Eye (tissue), 1 donor: ENCODE results near the gene RFTN1.

Source experiments
- DNase-seq: peaks from one replicate; pipeline ENCODE4 v3.0.0-alpha.2; 2015

The RFTN1 gene

DNA sequence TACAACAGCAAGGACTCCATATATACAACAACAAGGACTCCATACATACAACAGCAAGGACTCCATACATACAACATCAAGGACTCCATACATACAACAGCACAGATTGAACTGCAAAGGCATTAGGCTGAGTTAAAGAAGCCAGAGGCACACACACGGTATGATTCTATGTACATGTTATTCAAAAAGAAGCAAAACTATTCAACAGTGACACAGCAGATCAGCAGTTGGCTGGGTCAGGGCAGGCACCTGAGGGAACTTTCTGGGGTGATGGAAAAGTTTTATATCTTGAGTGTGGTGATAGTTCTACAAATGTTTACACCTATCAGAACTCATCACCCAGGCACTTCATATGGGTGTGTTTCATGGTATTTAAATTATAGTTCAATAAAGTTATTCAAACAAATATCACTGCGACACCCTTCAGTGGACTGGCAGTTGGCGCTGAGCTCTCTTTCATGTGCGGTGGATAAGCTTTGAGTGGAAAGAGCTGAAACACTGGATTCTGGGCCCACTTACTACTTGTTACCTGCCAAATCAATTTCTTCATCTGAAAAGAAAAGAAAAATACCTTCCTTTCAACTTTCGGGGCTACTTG is 28.0 kb downstream of the RFTN1 start:
- DNase-seq: no peak

DNA sequence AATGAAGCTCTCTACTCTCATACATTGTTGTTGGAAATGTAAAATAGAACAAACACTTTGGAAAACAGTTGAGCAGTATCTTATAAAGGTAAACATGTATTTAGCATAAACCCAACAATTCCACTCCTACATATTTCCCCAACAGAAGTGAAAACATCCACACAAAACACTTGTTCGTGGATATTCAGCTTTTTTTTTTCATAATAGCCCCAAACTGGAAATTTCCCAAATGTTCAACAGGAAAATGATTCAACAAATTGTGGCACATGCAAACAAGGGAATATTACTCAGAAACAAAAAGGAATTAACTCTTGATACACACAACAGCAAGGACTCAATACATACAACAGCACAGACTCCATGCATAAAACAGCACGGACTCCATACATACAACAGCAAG is 28.5 kb downstream of the RFTN1 start:
- no peak for DNase-seq

DNA sequence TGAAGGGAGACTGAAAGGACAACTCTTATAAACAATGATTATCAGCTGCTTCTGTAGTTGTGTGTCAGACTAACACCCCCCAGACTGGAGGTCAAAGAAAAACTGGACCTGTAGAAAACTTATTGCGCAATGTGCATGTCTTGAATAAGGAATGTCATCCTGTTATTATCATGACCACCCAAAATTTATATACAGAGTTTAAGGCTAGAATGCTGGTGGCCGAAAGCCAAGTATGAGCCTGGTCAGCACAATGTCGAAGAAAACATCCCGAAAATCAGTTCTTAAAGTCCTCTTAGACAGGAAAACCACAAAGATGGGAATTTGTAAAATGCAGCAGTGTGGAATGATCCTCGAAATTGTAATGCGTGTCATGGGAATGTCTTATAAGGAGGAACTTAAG is 29.3 kb downstream of the RFTN1 start:
- peak; percentile 52 for DNase-seq

DNA sequence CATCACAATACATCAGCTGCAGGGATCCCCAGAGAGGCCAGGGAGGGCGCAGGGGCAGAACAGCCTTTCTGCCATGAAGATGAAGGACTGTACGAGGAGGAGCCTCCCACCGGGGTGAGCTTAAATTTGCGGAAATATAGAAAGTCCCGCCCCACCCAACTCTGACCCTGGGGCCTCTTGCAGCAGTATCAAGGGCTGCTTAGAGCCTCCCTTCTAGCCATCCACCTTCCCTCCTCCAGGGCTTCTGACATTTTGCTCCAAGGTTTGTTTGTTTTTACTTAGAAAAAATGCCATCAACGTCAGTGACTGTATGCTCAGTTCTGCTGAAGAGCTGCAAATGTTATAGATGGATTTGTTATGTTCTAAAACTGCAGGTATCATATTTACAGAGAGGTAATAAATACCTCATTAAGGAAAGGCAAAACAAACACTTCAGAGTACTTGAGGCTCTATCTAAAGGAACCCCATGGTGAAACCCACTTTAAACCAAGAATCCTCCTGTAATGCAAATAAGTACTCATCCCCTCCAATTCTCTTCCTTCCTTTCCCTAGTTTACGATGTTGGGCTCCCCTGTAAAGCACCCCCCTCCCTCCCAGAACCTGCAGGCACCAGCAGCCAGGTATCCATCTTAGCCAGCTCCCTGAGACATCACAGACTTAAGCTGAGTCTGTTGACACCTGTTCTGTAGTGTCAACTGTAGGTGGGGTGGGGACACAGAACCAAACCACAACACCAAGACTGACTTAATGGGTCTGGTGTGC is 30.5 kb downstream of the RFTN1 start:
- DNase-seq: no peak

DNA sequence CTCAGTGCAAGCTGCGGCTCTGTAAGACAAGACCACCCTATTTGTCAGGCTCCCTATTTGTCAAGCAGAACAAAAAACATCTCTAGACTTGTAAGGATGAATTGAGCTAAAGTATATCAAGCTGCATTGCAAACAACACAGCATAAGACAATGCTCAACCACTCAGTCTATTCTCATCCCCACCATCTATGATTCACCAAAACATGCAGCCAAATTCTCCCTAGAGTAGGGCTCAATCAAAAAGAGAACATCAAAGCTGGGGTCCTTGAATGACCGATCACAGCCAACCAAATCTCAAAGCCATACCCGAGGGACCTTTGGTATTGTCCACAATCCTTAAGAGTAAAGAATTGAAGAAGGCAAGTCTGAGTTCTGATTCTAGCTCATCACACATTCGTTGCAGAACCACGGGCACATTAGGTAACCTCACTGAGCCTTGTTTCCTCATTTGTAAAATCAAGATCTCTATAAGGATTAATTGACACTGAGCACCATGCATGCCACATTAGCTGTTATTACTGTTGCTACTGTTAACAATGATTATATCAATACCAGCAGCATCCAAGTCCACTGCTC is 31.2 kb downstream of the RFTN1 start:
- no peak for DNase-seq

DNA sequence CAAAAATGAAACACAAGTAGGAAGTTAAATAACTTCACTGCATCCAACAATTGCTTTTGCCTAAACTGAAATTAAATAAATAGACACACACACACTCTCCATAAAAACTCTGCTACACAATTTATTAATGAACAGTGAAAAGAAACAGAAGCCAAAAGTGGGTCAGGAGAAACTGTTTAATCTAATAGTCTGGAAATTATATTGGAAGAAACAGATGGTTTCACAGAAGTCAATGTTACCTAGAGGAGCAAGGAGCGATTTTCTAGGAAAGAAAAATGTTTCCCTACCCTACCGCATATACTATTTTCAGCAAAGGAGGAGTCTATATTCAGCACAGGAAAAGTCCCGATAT is 32.0 kb downstream of the RFTN1 start:
- no peak for DNase-seq

DNA sequence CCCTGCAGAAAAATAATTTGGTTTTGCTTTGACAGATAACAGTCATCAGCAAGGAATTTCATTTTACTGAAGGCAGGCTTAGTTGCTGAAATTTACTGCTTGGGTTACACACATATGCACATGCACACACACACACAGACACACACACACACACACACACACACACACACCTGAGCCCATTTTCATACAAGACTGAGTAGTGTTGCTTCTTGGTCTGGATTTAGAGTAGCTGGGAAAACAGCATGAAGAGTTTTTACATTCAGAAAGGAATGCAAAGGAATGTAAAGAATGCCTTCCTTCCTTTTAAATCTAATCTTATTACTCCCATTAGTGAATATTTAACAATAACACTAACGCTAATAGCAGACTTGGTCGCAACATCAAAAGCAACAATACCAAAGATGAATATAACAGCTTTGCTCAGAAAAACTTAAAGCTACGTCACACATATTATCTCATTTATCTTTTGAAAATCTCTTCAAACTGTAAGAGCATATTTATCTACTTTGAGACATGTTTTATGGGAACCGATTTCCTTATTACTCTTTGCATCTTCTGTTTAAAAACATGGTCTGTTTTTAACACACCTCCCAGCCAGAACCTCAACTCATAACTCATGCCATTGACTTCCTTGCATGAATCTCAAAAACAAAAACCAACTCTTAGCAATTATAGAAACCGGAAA is 32.5 kb downstream of the RFTN1 start:
- DNase-seq: peak; percentile 18

DNA sequence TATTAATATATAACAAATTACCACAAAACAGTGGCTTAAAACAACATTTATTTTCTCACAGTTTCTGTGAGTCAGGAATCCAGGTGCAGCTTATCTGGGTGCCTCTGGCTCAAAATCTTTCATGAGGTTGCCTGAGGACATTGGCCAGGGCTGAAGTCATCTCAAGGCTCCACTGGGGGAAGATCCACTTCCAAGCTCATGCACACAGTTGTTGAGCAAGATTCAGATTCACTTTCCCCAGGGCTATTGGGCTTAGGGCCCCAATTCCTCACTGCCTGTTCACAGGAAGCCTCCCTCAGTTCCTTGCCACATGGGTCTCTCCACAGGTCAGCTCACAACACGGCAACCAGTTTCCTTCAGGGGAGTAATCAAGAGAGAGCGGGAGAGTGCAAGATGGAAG is 35.0 kb downstream of the RFTN1 start:
- DNase-seq: no peak

DNA sequence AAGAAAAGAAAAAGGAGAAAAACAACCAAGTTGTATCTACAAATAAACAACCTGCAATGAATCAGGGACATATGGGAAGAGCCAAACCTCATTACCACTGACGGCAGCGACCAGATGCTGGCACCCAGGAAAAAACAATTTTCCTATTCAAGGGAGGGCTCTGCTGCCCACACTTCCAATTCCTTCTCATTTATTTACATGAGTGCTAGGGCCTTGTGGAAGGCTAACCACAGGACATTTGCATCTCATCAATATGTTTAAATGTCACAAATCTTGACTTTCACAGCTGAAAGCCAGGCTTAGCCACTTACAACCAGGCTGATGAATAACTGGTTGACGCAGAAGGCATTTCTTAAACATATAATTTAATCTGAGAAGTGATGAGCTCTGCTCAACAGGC is 36.0 kb downstream of the RFTN1 start:
- DNase-seq: no peak

DNA sequence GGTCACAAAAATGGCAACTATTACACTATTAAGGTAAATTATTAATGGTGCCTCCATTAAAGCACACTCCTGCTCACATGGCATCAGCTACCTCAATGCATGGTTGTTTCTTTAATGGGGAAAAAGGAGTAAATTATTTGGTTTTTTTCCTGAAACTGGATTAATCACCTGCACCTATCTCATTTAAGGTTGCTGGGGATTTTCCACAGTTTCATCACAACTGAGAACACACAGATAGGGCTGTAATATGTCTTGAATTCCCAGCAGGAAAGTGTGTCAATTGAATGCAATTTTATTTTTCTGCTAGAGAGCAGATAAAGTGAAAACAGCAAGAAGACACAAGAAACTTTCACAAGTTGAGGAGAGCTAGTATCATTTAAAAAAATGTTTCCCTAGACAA is 36.4 kb downstream of the RFTN1 start:
- DNase-seq: no peak

DNA sequence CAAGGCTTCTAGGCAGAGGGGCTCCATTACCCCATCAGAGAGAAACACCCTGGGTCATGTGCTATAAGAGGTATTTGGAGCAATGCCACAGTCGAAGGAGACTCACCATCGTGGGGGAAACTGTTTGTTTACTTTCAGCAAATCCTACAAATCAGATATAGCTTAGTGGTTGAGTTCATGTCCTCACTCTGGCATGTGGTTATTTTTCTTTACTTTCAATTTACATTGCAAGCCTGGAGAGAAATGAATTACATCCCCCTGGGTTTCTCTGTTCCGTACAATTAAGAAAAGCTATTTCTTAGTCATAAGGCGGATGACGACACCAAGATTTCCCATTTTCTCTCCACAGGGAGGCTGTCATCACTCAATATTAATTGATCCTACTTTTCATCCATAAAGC is 36.9 kb downstream of the RFTN1 start:
- DNase-seq: peak; percentile 54

DNA sequence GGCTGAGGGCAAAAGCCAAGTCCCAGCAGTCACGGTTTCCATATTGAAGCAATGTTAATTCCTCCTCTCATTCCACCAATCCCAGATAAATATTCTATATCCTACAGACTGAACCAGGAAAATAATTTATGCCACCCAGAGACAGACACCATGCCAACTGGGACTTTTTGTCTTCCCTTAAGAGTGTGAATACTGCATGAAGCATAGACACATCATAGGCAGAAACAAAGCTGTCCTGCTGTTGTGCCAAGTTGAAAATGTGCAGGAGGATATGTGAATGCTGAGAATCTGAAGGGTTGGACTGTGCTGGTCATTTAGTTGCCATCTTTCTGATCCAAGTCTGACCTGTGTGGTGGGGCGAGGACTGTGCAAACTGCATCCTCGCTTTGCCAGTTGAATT is 37.7 kb downstream of the RFTN1 start:
- no peak for DNase-seq

DNA sequence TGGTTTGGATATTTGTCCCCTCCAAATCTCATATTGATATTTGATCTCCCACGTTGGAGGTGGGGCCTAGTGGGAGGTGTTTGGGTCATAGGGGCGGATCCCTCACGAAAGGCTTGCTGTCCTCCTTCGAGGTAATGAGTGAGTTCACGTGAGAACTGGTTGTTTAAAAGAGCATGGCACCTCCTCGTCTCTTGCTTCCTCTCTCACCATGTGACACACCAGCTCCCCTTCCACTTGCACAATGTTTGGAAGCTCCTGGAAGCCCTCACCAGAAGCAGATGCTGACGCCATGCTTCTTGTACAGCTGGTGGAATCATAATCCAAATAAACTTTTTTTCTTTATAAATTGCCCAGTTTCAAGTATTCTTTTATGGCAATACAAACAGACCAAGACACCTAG is 38.6 kb downstream of the RFTN1 start:
- DNase-seq: no peak

DNA sequence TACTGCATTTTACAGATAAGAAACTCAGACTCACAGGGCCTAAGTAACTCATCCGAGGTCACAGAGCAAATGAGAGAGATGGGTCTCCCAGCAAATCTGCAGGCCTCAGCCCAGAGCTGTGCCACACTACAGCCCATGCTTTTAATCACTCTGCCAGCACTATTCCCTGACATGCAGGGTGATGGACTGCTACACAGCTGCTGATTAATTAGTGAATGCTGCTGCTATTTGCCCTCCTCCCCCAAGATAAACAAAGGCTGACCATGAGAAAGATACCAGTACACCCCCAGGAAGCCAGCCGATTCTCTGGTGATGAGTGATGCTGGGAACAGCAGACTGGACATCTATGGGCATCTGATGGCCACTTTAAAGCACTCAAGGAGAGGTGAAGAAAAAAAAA is 39.3 kb downstream of the RFTN1 start:
- DNase-seq: no peak

DNA sequence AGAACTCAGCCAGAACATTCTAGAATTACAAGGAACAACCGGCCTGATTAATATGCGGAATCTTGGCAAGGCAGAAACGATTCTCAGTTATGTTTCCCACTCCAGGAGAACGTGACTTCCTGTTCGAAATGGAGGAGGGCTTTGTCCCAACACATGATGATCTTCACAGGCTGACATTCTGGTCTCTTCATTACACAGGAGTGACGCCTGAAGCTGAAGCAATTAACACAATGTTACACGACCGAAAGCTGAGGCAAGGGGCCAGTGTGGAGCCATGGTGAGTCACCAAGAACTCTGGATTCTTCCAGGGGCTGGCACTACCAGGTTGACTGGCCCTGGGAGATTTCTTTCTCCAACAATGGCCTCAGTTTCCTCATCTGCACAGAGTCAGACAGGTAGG is 40.9 kb downstream of the RFTN1 start:
- DNase-seq: no peak

DNA sequence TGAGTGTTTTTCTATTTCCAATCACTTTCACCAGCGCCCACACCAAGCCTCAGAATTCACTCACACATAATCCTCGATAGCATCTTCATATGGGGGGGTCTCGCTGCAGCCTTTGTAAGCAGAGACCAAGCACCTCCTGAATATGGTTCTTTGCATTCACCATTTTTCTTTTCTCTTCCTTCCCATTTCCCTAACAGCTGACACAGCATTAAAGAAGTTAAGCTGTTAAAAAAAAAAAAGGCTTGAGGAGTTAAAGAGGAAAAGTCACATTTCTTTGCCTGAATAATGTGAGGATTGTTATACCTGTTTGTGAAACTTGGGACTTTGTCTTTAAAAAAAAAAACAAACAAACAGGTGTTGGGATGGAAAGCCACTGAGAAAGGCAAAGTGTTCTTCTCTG is 41.6 kb downstream of the RFTN1 start:
- DNase-seq: no peak

DNA sequence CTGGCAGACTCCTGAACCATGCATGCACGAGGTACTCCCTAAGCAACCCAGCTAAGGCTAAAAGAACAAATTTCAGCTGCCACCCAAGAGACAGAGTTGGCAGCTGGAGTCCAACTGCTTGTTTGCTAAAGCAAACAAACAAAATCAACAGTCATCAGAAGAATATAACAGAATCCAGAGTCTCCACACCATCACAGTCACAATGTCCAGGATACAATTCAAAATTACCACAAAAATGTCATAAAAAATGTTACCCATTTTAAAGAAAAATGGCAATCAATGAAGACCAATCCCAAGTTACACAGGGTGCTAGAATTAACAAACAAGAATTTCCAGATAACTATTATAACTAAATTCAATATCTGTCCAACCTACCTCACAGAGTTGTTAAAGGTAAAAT is 42.9 kb downstream of the RFTN1 start:
- no peak for DNase-seq

DNA sequence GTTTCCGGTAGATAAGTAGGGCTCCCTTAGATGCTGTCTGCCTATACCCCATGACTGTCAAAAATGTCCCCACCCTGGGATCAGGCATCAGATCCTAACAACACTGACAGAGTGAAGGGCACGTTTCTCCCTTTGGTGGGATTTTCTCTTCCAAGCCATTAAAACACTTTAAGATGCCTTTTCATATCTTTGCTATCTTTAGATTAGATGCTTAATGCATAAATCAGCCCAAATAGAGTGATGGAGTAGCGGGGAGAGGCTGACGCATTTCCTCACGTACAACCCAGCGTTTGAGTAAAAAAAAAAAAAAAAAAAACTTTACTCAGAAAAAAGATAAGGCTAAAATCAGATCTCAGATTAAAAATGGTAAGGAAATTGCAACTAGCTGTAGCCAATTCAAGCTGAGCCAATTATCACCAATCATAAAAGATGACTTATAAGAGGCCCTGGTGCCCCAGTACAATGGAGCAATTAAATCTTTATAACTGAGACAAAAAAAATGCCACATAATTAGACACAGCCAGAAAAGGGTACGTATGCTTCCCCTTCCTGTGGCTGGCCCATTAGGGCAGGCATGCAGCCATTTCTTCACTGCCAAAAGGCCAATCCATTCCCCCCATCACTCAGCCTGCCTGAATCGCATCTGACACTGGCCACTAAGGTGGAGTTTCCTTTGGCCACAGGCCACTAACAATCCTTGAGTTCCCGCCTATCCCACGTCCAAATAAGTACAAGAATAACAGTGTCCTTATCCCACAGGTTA is 45.0 kb downstream of the RFTN1 start:
- peak; percentile 37 for DNase-seq

DNA sequence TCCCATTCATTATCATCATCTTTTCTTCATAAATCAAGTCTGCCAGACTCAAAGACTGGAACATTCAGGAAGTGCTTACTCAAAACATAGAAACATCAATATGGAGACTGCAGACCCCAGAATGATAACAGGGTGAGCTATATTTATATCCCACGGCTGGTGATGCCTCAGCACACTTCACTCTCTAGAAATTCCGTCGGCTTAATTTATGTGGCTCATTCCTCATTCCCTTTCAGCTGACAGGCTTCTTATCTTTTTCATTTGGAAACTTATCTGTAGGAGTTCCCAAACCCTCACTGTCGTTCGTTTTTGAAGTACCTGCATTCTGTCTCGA is 45.5 kb downstream of the RFTN1 start:
- DNase-seq: no peak

DNA sequence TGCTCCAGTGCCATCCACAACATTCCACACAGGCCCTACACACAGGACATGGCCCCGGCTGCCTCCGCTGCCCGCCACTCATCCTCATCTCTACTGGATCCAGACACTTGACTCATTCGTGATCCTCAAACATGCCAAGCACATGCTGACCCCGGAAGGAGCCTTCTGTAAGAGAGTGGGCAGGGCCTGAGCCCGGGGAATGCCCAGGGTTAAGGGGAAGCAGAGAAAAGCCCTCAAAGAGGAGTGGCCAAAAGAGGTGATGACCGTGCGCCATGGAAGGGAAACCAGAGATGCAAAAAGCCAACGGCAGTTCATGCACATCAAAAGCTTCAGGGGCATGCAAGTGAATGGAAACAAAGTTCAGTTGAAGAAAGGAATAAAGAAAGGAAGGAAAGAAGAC is 46.1 kb downstream of the RFTN1 start:
- DNase-seq: no peak

DNA sequence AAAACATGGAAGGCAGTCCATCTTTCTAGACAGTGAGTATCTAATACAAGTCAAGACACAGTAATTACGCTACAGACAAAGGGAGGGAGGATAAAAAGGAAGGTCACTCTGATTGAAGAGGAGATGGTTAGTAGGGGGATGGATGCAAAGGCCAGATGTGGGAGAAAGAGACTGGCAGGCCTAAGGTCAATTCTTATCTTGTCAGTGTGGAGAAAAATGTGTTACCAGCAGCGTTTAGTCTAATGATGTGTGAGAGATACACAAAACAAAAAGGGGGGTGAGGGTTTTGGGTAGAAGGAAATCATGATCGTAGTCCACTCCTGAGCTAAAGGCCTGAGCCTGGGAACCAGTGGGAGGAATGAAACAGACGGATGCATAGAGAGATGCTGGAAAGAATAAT is 46.7 kb downstream of the RFTN1 start:
- no peak for DNase-seq

DNA sequence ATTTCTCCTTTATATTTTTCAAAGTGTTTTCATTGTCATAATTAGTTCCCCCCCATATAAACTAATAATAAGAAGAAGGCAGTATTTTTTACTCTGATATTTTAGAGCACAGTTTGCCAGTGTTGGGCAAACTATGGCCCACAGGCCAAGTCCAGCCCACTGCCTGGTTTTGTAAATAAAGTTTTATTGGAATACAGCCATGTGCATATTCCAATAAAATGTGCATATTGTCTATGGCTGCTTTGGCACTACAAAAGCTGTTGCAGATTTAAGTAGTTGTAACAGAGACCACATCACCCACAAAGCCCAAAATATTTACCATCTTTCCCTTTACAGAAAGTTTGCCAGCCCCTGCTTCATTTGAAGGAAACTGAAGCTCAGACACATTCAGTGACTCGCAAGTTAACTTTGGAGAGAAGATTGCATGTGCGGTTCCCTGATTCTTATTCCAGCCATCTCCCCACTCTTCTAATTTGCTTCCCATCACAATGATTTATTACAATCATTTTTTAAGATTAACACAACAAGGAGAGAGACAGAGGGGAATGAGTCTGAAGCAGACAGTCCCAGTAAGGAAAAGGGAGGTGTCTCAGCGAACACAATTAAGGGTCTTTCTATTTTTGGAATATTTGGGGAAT is 48.9 kb downstream of the RFTN1 start:
- DNase-seq: no peak

DNA sequence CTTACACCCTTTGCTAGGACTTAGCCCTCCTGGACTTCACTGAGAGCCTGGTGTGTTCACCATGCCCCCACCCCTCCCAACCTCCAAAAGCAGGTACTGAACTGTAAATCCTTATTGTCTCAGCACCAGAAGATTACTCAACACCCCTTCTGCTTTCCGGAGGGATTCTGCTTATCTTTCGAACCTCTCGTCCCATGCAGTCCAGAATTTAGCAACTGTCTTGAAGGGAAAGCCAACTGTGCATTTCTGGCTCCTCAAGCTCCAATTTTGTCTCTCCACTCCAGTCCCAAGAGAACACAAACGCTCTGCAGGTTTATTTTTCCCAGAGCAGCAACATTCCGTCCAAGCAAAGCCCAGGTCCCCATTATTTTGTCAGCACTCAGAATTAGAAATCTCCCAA is 49.6 kb downstream of the RFTN1 start:
- no peak for DNase-seq
